NCI-H1417 treated with DMSO at 0.1 percent for 48 hours (cell line): ENCODE data around the gene NUP205.
A peak's percentile ranks its signal among the peaks of the same experiment; 100 is the strongest.

Source experiments
- DNase-seq: peaks from one replicate; lab custom pipeline; 2025; lab: John Stamatoyannopoulos, UW

Gene NUP205

GRCh38 chr7:135557455-135558336, at the start of gene NUP205:
TSS of gene NUP205 (plus strand) at chr7:135557917. CDS start at chr7:135557945, 28 bp downstream.
- DNase-seq: peak; percentile 85

- no peak for DNase-seq
Measured at GRCh38 chr7:135508883-135509588, 48.7 kb upstream of the NUP205 start.

GRCh38 chr7:135509589-135509838, 48.2 kb upstream of the NUP205 start:
- DNase-seq: no peak

DNA sequence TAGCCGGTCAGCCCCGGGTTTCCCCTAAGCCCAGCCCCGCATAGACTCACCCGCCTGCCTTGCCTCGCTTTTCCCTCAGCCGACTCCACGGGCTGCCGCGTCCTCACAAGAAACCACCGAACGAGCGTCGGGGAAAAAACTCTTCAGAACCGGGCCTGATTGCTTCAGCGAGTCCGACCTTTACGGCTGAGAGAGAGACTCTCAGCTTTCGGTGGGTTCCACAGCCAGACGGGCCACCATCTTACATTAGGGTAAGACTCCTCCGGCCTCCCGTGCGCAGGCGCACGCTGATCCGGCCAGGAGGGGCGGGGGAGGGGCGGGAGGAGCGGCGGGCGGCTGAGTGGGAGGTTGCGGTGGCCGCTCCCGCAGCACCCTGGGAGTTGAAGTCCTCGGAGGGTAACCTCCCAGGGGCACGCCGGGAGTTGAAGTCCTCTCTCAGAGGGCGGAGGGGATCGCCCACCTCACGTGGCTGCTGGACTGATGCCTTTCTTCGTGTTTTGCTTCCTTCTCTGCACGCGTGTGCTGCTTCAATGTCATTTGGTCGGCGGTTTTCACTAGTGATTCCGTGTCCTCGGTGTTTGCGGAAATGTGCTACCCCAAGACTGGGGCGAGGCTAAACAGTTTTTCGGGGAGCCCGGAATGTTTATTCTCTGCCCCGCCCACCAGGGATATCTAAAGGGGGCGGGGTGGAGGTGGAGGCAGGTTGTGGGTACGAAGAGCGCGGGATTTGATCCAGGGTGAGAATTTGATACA, 47.7 kb upstream of the NUP205 start, which contains the start of gene CNOT4:
CNOT4 (minus strand) TSS at position 264 of the 753 bp plus-strand sequence. CDS start 71,771 bp downstream, outside the sequence.
- DNase-seq: peak; percentile 88

GRCh38 chr7:135510592-135511183, 47.0 kb upstream of the NUP205 start:
- no peak for DNase-seq

DNA sequence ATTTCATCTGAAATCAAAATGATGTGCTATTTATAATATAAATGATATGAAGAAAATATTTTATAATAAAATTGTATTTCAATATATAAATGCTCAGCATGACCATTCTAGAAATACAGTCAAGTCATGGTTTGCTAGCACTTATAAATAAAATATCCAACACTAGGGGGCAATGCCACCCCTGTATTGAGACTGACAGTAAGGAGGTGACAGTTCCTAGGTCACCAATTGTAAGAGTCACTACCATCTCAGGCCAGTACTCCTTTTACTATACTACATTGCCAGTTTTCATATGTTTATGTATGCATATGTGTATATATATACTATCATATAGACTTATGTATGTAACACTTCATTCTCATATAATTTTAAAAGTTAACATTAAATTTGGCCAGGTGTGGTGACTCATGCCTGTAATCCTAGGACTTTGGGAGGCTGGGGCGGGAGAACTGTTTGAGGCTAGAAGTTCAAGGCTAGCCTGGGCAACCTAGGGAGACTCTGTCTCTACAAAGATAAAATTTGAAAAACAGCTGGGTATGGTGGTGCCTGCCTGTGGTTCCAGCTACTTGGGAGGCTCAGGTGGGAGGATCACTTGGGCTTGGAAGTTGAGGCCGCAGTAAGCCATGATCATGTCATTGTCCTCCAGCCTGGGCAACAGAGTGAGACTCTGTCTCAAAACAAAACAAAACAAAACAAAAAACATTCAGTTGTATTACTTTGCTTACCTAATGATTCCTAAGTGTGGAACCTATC, 45.4 kb upstream of the NUP205 start:
- peak; percentile 43 for DNase-seq

DNA sequence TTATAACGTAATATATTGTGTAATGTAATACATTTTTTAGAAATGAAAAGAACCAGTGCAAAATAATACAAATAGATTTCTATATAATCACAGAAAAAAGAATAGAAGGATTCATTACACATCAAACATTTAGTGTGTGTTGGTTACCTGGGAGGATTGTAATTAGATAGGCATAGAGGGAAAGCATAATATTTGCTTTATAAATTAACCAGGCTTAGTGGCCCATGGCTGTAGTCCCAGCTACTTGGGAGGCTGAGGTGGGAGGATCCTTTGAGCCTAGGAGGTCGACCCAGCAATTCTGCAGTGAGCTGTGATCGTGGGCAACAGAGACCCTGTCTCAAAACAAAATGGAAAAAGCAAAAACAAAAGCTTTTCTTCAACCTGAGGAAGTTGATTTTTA, 42.9 kb upstream of the NUP205 start:
- no peak for DNase-seq

DNA sequence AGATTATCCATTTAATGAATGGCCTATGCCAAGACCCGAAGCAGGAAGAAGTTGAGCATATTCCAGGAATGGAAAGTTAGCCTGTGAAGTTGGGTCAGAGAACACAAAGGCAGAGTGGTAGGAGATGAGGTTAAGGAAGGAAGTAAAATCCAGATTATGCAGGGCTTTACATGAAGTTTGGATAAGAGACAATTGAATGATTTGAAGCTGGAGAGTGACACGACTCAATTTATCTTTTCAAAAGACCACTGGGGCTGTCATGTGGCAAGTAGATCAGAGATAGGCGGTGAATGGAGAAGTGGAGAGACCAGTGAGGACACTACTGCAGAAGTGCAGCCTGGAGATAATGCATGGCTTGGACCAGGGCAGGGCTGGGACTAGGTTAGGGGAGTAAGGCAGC, 40.7 kb upstream of the NUP205 start:
- no peak for DNase-seq

DNA sequence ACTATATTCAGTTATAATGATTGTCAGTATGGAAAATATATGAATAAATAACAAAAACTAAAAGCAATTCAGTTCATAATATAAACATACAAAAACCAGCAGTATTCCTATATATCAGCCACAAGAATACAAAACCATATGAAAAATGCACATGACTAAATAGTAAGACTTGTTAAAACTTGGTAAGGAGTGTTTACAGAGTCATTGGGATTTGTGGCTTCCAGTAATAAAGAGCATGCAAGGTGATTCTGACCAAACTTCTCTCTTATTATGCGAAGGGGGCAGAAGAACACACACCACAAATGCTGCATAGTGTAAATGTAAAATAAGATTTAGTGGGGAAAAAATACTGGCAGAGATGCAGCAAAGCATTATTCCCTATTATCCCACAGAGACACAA, 39.0 kb upstream of the NUP205 start:
- DNase-seq: no peak

- no peak for DNase-seq
Measured at GRCh38 chr7:135519233-135519688, 38.5 kb upstream of the NUP205 start.

DNA sequence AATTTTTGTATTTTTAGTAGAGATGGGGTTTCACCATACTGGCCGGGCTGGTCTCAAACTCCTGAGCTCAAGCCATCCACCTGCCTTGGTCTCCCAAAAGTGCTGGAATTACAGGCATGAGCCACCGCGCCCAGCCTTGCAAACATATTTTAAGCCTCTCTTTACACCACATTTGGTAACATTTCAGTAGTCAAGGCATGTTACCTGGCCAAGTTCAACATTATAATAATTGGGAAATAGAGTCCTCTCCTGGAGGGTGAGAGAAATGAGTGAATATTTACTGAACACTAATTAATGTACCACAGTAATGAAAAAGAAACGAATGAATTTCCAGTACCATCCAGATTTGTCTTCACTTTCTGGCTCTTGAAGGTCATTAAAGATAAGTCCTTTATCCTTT, 37.8 kb upstream of the NUP205 start:
- DNase-seq: no peak

GRCh38 chr7:135522509-135522908, 35.2 kb upstream of the NUP205 start:
- no peak for DNase-seq

DNA sequence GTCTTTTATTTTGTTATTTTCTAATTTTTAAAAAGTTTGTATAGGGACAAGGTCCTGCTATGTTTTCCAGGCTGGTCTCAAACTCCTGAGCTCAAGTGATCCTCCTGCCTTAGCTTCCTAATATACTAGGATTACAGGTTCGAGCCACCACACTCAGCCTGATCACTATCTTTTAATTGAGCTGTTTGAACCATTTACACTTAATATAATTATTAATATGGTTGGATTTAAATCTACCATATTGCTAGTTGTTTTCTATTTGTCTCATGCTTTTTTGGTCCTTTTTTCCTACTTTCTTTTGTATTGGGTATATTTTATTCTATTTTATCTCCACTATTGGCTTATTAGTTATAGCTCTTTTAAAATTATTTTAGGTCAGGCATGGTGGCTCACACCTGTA, 34.6 kb upstream of the NUP205 start:
- no peak for DNase-seq

DNA sequence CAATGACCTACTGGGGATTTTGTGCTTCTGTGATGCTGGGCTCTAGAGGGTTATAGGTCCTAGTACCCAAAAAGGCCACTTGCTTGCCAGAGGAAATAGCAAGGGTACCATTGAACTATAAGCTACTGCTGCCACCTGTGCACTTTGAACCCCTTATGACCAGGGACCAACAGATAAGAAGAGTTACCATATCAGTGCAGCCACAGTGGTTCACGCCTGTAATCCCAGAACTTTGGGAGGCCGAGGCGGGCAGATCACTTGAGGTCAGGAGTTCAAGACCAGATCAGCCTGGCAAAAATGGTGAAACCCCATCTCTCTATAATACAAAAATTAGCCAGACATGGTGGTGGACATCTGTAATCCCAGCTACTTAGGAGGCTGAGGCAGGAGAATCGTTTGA, 32.3 kb upstream of the NUP205 start:
- DNase-seq: no peak

DNA sequence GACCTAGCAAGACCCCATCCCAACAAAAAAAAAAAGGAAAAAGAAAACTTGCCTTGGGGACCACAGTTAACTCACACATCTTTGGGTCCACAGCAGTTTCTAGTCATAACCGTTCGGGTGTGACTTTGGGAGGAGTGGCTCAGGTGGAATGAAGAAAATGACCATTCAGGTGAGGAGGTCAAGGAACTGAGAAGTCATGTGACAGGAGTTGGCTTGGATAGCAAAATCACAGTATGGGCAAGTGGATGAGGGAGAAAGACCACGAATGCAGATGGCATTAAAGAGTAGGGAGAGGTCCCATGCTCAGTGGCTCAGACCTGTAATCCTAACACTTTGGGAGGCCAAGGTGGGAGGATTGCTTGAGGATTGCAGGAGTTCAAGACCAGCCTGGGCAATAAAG, 30.7 kb upstream of the NUP205 start:
- no peak for DNase-seq

DNA sequence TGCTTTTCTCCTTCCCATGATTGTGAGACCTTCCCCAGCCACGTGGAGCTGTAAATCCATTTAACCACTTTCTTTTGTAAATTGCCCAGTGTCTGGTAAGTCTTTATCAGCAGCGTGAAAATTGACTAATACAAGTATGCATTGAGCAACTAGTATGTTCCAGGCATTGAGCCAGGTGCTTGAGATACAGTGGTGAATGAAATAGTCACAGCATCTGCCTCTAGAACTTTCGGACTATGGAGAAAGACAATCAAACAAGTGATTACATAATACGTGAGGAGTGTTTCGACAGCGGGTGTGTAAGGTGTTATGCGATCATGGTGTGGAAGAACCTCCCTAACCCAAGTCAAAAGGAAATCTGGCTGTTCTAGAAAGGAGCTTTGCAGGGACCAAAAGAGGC, 21.6 kb upstream of the NUP205 start:
- DNase-seq: no peak

DNA sequence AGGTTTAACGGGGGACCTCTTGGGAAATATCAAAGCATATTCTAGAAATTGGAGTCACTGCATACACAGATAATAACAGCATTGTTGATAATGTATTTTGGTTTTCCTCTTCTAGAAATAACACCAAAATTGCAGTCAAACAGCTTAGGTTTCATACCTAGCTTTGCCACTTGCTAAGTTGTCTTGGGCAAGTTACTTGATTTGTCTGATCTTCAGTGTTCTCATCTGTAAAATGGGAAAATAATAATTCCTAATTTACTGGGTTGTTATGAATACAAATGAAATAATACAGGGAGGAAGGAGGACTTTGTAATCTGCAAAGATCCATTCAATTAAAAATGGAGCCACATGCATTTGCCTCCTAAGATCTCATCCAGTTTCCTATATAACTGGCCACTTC, 20.3 kb upstream of the NUP205 start:
- DNase-seq: no peak

DNA sequence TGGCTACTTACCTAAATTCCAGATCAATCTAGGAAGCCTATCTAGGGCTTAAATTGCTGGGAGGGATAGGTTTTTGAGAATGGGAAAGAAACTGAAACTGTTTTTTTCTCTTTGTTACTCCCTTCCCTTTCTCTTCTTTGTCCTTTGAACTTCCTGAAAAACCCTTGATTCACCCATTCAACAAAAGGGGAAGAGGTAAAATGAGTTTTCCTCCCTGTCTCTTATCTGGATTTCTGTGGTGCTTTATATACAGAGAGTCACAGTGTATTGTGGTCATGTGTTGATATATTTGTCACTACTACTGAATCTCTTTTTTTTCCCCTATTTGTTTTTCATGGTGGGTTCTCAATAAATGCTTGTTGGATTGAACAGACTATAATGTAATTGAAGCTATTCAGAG, 19.8 kb upstream of the NUP205 start:
- no peak for DNase-seq

- no peak for DNase-seq
Measured at GRCh38 chr7:135538376-135538775, 19.3 kb upstream of the NUP205 start.

- no peak for DNase-seq
Measured at GRCh38 chr7:135539629-135540028, 18.1 kb upstream of the NUP205 start.

GRCh38 chr7:135541029-135541428, 16.7 kb upstream of the NUP205 start:
- no peak for DNase-seq

- no peak for DNase-seq
Measured at GRCh38 chr7:135550196-135550595, 7.5 kb upstream of the NUP205 start.
